Measurements from ENCODE around the gene WDR70. TPM values are rescaled to one million over a fixed set of nuclear protein-coding genes. Genes with fewer than 3 reads are reported as not detected.
"Not testable (repeated sequence)": the region's sequence is repeated elsewhere in the genome, so short reads cannot be mapped to it uniquely, and the experiment has no call there.

The WDR70 gene
- total and polyA plus RNA-seq, 12 donors: 9.2 to 26.0 (median 18.4) TPM

DNA sequence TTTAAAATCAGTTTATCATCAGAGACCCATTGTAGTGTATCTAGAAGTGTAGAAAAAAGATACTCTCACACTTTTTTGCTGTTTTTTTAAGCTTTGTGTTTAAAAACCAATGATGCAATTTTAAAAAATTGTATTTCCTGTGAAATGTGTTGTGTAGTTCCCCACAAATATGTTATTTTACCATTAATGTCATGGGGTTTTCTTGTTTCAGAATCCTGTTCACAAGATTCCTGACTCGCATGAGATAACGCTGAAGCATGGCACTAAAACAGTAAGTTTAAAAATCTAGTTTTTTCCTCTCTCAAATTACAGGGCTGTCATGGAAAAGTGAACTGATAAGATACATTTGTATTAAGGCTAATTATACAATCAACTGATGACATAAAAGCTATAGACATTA lies 58.6 kb downstream of the WDR70 start:
- Histone ChIP-seq H3K4me1 (peaks cover 0 to 3% (median 0%) of the 10 kb centered on the region in 9 donors), H3K9me3 (no peaks in the 10 kb centered on the region), H3K36me3 (peaks cover 0 to 37% (median 0%) of the 10 kb centered on the region in 9 donors), H3K27me3 (no peaks in the 10 kb centered on the region), H3K4me3 (no peak overlapping the region), H3K27ac (no peak overlapping the region)
- 87 to 90% methylated on average over 2 of the region's 2 CpGs for WGBS, 2 donors
- no peak for DNase-seq
- no peak for ATAC-seq
- intact Hi-C loops (cut with DNase I): no loop called here
- TF ChIP-seq, protein P1, sequence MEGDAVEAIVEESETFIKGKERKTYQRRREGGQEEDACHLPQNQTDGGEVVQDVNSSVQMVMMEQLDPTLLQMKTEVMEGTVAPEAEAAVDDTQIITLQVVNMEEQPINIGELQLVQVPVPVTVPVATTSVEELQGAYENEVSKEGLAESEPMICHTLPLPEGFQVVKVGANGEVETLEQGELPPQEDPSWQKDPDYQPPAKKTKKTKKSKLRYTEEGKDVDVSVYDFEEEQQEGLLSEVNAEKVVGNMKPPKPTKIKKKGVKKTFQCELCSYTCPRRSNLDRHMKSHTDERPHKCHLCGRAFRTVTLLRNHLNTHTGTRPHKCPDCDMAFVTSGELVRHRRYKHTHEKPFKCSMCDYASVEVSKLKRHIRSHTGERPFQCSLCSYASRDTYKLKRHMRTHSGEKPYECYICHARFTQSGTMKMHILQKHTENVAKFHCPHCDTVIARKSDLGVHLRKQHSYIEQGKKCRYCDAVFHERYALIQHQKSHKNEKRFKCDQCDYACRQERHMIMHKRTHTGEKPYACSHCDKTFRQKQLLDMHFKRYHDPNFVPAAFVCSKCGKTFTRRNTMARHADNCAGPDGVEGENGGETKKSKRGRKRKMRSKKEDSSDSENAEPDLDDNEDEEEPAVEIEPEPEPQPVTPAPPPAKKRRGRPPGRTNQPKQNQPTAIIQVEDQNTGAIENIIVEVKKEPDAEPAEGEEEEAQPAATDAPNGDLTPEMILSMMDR (IDR thresholded peaks at IDR 0.05): no peak

DNA sequence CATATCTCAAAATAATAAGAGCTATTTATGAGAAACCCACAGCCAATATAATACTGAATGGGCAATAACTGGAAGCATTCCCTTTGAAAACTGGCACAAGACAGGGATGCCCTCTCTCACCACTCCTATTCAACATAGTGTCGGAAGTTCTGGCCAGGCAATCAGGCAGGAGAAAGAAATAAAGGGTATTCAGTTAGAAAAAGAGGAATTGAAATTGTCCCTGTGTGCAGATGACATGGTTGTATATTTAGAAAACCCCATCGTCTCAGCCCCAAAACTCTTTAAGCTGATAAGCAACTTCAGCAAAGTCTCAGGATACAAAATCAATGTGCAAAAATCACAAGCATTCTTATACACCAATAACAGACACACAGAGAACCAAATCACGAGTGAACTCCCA lies 66.7 kb downstream of the WDR70 start:
- H3K9me3 ChIP-seq; DNase-seq; H3K27me3 ChIP-seq; H3K27ac ChIP-seq; intact Hi-C loops (cut with DNase I); H3K4me3 ChIP-seq; H3K4me1 ChIP-seq; ATAC-seq: not testable (repeated sequence)
- peaks cover 0 to 39% (median 6%) of the 10 kb centered on the region in 9 donors for H3K36me3 ChIP-seq
- whole genome bisulfite sequencing, 2 donors: 92 to 93% methylated on average over 3 of the region's 3 CpGs

DNA sequence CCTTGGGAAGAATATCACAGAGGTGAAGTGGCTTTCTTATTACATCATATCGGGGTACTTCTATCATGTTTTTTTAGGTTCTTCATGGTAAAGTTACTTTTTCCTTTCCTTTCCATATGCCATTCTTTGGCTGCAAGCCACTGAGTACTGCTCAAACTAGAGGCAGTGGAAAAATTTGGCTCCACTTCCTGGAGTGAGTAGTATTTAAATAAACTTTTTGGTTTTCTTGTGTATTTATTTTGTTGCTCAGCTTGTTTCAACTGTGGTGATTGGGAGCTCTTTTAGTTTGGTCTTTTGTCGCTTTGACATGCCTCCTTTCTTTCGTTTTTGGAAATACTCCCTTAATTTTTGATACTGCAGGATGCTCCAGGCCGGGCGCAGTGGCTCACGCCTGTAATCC lies 69.8 kb downstream of the WDR70 start:
- 97 to 98% methylated on average over 6 of the region's 6 CpGs for WGBS, 2 donors
- intact Hi-C loops (cut with DNase I): no loop called here

DNA sequence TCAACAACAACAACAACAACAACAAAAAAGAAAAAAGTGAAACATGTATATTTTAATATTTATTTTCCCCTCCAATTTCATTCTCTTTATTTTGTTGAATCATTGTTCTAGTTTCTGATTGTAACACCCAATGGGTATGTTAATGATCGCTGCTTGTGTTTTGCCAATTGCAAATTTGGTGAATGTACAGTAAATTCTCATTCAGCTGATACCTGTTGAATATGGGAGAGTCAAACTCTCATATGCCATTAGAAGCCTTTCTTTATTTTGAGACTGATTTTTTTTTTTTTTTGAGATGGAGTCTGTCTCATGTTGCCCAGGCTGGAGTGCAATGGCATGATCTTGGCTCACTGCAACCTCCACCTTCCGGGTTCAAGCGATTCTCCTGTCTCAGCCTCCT lies 72.9 kb downstream of the WDR70 start:
- H3K36me3 ChIP-seq: peaks cover 0 to 28% (median 0%) of the 10 kb centered on the region in 9 donors
- H3K27ac ChIP-seq; H3K4me3 ChIP-seq; DNase-seq; H3K4me1 ChIP-seq; ATAC-seq; H3K27me3 ChIP-seq; intact Hi-C loops (cut with DNase I): not testable (repeated sequence)
- WGBS, 2 donors: 91 to 99% methylated on average over 3 of the region's 3 CpGs
- peaks cover 0 to 19% (median 0%) of the 10 kb centered on the region in 11 donors for H3K9me3 ChIP-seq

More for the DNA sequence above, 69.8 kb downstream of the WDR70 start:
- ATAC-seq (no peak), DNase-seq (no peak)
- Histone ChIP-seq H3K36me3 (peaks cover 0 to 49% (median 6%) of the 10 kb centered on the region in 9 donors), H3K4me1 (no peaks in the 10 kb centered on the region), H3K27ac (no peak overlapping the region), H3K4me3 (no peak overlapping the region), H3K9me3 (peaks cover 0 to 19% (median 0%) of the 10 kb centered on the region in 11 donors), H3K27me3 (no peaks in the 10 kb centered on the region)
- TF ChIP-seq, protein P1 (IDR thresholded peaks at IDR 0.05): no peak

DNA sequence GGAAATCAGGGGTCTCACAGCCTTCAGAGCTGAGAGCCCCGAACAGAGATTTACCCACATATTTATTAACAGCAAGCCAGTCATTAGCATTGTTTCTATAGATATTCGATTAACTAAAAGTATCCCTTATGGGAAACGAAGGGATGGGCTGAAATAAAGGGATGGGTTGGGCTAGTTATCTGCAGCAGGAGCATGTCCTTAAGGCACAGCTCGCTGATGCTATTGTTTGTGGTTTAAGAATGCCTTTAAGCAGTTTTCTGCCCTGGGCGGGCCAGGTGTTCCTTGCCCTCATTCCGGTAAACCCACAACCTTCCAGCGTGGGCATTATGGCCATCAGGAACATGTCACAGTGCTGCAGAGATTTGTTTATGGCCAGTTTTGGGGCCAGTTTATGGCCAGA lies 74.1 kb downstream of the WDR70 start:
- H3K4me3 ChIP-seq; H3K27me3 ChIP-seq; ATAC-seq; H3K27ac ChIP-seq; intact Hi-C loops (cut with DNase I); H3K4me1 ChIP-seq; DNase-seq: not testable (repeated sequence)
- Histone ChIP-seq H3K9me3 (peaks cover 0 to 14% (median 0%) of the 10 kb centered on the region in 11 donors), H3K36me3 (peaks cover 0 to 35% (median 0%) of the 10 kb centered on the region in 9 donors)
- 97 to 99% methylated on average over 6 of the region's 7 CpGs for WGBS, 2 donors

DNA sequence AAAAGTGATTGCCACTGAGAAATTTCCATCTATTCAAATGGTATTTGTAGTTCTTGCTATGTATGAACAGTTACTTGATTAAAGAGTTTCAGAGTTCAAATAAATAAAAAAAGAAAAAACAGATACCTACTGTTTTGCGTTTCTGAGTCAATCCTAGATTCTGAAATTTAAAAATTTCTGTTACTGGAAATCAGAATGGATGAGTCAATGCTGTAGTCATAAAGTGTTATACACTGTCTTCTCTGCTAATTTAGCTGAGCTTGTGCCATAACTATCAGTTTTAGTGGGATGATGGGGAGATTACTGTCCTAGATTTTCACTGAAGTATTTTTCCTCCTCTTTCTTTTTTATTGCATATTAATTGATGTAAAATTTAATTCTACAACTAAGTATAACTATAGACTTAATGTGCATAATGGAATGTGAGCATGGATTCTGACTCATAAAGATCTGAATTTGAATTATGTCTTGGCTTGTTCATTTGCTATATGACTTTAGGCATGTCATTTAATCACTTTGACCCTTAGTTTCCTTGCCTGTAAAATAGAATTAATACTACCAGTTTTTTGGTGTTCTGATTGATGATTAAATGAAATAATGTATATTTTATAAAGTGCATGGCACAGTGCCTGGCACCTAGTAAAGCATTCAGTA lies 75.4 kb downstream of the WDR70 start:
- DNase-seq; H3K4me1 ChIP-seq; H3K27ac ChIP-seq; H3K27me3 ChIP-seq; ATAC-seq; intact Hi-C loops (cut with DNase I); H3K4me3 ChIP-seq: not testable (repeated sequence)
- Histone ChIP-seq H3K36me3 (peaks cover 0 to 35% (median 0%) of the 10 kb centered on the region in 9 donors), H3K9me3 (peaks cover 0 to 14% (median 0%) of the 10 kb centered on the region in 11 donors)
- WGBS, 2 donors: 88 to 95% methylated on average over 1 of the region's 1 CpG

DNA sequence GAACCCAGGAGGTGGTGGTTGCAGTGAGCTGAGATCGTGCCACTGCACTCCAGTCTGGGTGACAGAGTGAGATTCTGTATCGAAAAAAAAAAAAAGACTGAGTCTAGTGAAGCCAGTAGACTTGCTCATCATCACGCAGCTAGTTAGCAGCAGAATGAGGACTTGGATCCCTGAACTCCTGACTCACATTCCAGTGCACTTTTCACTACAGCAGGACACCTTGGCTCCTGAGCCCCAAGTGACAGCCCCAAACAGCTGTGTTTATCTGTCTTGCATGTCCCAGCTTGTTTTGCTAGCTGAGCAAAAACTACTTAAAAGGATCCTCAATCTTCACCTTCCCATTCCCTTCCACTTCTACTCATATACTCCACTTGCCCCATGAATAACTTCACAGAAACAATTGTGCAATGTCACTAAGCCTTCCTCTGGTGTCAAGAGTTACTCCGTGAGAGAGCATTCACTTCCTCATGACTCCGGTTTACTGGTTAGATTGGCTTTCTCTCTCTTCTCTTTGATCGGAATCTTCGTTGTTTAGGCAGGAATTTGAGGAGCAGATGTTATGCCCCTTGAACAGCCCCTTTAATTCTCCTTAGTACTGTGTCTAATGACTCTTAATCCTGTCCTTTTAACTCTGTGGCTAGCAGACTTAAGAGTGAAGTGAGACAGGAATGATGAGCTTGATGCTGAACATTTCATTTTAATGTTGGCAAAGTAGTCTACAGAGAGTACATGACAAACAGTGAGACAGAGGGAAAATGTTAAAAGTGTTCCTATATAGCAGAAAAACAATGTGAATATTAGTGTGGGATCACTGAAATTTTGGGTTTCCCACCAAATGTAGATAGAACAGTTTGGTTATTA lies 84.3 kb downstream of the WDR70 start:
- H3K27ac ChIP-seq; H3K9me3 ChIP-seq; H3K4me3 ChIP-seq; H3K27me3 ChIP-seq; H3K36me3 ChIP-seq; H3K4me1 ChIP-seq; DNase-seq; ATAC-seq; intact Hi-C loops (cut with DNase I): not testable (repeated sequence)
- WGBS, 2 donors: 90 to 94% methylated on average over 7 of the region's 7 CpGs

DNA sequence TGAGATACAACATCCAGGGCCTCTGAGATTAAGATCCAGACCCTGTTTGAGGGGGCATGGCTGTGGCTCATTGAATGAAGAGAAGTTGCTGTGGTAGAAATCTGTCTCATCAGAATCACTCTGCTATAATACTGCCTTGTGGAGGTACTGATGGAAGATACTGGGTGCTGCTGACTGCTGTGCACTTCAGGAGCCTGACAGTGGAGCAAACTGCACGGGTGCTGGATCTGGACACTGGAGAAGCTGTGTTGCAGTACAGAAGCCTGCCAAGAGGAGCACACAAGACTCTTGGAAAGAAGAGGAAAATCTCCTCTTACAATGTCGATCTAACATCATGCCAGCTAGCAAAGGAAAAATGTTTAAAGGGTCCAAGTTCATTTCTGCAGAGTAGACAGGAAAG lies 85.5 kb downstream of the WDR70 start:
- 58 to 67% methylated on average over 2 of the region's 2 CpGs for WGBS, 2 donors
- H3K36me3 ChIP-seq; H3K27me3 ChIP-seq; H3K9me3 ChIP-seq; intact Hi-C loops (cut with DNase I); ATAC-seq; H3K4me1 ChIP-seq; H3K4me3 ChIP-seq; DNase-seq; H3K27ac ChIP-seq: not testable (repeated sequence)

DNA sequence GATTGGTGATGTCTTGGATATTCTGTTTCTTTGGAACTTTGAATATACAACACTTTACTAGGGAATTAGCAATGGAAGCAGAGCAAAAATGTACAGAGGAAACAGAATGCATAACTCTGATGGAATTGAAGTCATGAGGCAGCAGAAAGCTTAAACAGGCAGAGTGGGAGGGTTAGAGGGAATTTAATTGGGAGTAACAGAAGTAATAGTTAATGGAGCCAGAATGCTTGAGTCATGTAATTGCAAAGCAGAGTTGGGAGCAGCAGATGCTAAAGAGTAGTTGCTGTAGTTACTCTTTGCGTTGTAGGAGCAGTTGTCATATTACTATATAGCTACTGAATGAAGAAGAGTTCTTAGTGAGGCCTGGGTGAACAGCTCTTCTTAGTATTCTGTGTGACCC lies 90.3 kb downstream of the WDR70 start:
- 97 to 98% methylated on average over 1 of the region's 1 CpG for WGBS, 2 donors
- DNase-seq; H3K4me3 ChIP-seq; H3K27me3 ChIP-seq; H3K4me1 ChIP-seq; ATAC-seq; H3K27ac ChIP-seq; intact Hi-C loops (cut with DNase I): not testable (repeated sequence)
- H3K36me3 ChIP-seq: peaks cover 0 to 22% (median 0%) of the 10 kb centered on the region in 9 donors
- H3K9me3 ChIP-seq: peaks cover 0 to 26% (median 10%) of the 10 kb centered on the region in 11 donors
